ENCODE data around the gene TDRD15. TPM values are rescaled to one million over a fixed set of nuclear protein-coding genes. Genes with fewer than 3 reads are reported as not detected.

Gene TDRD15
- total and polyA plus RNA-seq, 2 of the 13 experiments (the other 11 are each of a cell fraction or from before 2014, with no cell fraction given) = 0.12 to 0.29 TPM

DNA sequence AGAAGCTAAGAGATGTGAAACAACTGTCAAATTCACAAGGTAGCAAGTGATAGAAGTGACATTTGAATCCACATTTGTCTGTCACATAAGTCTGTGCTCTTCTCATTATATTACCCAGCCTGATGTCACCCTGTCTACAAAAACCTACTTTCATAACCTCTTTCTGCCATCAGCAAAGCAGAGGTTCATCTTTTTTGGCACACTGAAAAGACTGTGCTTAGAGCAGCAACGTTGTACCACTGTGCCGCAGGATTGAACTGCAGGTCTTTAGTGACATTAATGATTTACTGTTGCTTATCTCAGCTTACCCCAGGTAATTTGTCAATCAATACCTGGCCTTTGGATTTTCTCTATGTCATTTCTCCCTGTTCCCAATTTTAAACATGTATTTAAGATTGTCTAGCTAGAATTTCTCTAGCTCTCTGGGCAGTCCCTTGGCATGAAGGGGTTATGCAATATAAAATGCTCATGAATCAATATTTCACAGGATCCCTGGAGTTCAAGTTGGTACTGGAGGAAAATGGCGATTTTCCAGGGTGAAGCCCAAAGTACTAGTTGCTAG lies 31.4 kb upstream of the TDRD15 start (continued):
- peak; percentile 61; the same call in 1 of the 2 replicates for TF ChIP-seq CREM (IDR thresholded peaks at IDR 0.05)
- no peak for TF ChIP-seq CREM (CRISPR knock-in tag; IDR thresholded peaks at IDR 0.05)
- peak; percentile 61; the same call in 1 of the 2 replicates for TF ChIP-seq SMYD3 (CRISPR knock-in tag; IDR thresholded peaks at IDR 0.05)
- peak; percentile 46; the same call in 1 of the 2 replicates for TF ChIP-seq SALL1 (CRISPR knock-in tag; IDR thresholded peaks at IDR 0.05)
- peak; percentile 73 for TF ChIP-seq DPF2 (CRISPR knock-in tag; IDR thresholded peaks at IDR 0.05; ENCODE audit: borderline replicate concordance, low read depth)
- peak; percentile 65 for TF ChIP-seq HDAC2 (CRISPR knock-in tag; IDR thresholded peaks at IDR 0.05)
- TF ChIP-seq, protein P1, sequence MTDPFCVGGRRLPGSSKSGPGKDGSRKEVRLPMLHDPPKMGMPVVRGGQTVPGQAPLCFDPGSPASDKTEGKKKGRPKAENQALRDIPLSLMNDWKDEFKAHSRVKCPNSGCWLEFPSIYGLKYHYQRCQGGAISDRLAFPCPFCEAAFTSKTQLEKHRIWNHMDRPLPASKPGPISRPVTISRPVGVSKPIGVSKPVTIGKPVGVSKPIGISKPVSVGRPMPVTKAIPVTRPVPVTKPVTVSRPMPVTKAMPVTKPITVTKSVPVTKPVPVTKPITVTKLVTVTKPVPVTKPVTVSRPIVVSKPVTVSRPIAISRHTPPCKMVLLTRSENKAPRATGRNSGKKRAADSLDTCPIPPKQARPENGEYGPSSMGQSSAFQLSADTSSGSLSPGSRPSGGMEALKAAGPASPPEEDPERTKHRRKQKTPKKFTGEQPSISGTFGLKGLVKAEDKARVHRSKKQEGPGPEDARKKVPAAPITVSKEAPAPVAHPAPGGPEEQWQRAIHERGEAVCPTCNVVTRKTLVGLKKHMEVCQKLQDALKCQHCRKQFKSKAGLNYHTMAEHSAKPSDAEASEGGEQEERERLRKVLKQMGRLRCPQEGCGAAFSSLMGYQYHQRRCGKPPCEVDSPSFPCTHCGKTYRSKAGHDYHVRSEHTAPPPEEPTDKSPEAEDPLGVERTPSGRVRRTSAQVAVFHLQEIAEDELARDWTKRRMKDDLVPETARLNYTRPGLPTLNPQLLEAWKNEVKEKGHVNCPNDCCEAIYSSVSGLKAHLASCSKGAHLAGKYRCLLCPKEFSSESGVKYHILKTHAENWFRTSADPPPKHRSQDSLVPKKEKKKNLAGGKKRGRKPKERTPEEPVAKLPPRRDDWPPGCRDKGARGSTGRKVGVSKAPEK (CRISPR knock-in tag; IDR thresholded peaks at IDR 0.05; ENCODE audit: borderline replicate concordance) = no peak
- TF ChIP-seq ZNF737 (CRISPR knock-in tag; IDR thresholded peaks at IDR 0.05; ENCODE audit: borderline replicate concordance) = no peak
- no peak for TF ChIP-seq ZSCAN12 (CRISPR knock-in tag; IDR thresholded peaks at IDR 0.05)
- TF ChIP-seq, protein P2, sequence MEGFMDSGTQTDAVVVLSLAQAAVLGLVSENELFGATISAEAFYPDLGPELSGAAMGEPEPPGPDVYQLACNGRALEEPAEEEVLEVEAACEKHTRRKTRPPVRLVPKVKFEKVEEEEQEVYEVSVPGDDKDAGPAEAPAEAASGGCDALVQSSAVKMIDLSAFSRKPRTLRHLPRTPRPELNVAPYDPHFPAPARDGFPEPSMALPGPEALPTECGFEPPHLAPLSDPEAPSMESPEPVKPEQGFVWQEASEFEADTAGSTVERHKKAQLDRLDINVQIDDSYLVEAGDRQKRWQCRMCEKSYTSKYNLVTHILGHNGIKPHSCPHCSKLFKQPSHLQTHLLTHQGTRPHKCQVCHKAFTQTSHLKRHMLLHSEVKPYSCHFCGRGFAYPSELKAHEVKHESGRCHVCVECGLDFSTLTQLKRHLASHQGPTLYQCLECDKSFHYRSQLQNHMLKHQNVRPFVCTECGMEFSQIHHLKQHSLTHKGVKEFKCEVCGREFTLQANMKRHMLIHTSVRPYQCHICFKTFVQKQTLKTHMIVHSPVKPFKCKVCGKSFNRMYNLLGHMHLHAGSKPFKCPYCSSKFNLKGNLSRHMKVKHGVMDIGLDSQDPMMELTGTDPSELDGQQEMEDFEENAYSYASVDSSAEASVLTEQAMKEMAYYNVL (CRISPR knock-in tag; IDR thresholded peaks at IDR 0.05; ENCODE audit: borderline replicate concordance) = no peak; the same call in 1 of the 2 replicates
- TF ChIP-seq ZNF3 (CRISPR knock-in tag; IDR thresholded peaks at IDR 0.05) = no peak; the same call in 1 of the 2 replicates
- TF ChIP-seq ZNF670 (CRISPR knock-in tag; IDR thresholded peaks at IDR 0.05; ENCODE audit: borderline replicate concordance) = 0 out of 2 replicates have a peak, but pooled peaks have one; percentile 37
- 0 out of 2 replicates have a peak, but pooled peaks have one; percentile 34 for TF ChIP-seq KMT2A (CRISPR knock-in tag; IDR thresholded peaks at IDR 0.05)
- peak; percentile 46; the same call in 1 of the 2 replicates for TF ChIP-seq KMT2B (CRISPR knock-in tag; IDR thresholded peaks at IDR 0.05)
- TF ChIP-seq ZBTB7A (CRISPR knock-in tag; IDR thresholded peaks at IDR 0.05) = no peak
- TF ChIP-seq SAP130 (CRISPR knock-in tag; IDR thresholded peaks at IDR 0.05; ENCODE audit: low read depth) = peak; percentile 33; the same call in 1 of the 2 replicates
- no peak for TF ChIP-seq ZNF746 (CRISPR knock-in tag; IDR thresholded peaks at IDR 0.05)
- TF ChIP-seq HNF4G (IDR thresholded peaks at IDR 0.05; ENCODE audit: borderline replicate concordance, low read depth, low read length) = peak; percentile 72
- no peak for TF ChIP-seq HNF4G (CRISPR knock-in tag; IDR thresholded peaks at IDR 0.05; ENCODE audit: borderline replicate concordance, low read depth)
- TF ChIP-seq, protein P3, sequence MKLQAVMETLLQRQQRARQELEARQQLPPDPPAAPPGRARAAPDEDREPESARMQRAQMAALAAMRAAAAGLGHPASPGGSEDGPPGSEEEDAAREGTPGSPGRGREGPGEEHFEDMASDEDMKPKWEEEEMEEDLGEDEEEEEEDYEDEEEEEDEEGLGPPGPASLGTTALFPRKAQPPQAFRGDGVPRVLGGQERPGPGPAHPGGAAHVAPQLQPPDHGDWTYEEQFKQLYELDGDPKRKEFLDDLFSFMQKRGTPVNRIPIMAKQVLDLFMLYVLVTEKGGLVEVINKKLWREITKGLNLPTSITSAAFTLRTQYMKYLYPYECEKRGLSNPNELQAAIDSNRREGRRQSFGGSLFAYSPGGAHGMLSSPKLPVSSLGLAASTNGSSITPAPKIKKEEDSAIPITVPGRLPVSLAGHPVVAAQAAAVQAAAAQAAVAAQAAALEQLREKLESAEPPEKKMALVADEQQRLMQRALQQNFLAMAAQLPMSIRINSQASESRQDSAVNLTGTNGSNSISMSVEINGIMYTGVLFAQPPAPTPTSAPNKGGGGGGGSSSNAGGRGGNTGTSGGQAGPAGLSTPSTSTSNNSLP (IDR thresholded peaks at IDR 0.05; ENCODE audit: low read depth, low read length) = peak; percentile 77
- peak; percentile 56 for TF ChIP-seq YY1 (IDR thresholded peaks at IDR 0.05; ENCODE audit: insufficient read depth, insufficient replicate concordance, low read depth, low read length)
- peak; percentile 54; the same call in 1 of the 2 replicates for TF ChIP-seq CEBPG (CRISPR knock-in tag; IDR thresholded peaks at IDR 0.05)
- peak; percentile 70 for TF ChIP-seq ZMYM4 (CRISPR knock-in tag; IDR thresholded peaks at IDR 0.05)
- TF ChIP-seq NFIB (CRISPR knock-in tag; IDR thresholded peaks at IDR 0.05; ENCODE audit: borderline replicate concordance) = no peak

Data from HepG2 (cell line).